ENCODE data around the gene TMOD2. TPM values are rescaled to one million over a fixed set of nuclear protein-coding genes. Genes with fewer than 3 reads are reported as not detected.

Gene TMOD2
- total RNA-seq, 1 experiment from 2014 or later: 5.7 TPM

GRCh38 chr15:51775967-51776816 lies 24.8 kb downstream of the TMOD2 start:
- Histone ChIP-seq H3K9me3 (ENCODE audit: control insufficient read depth in 1 of 2, insufficient read depth in 1 of 2, low read depth in 1 of 2, low read length in 2 of 2) (no peaks in the 10 kb centered on the region), H3K4me1 (ENCODE audit: control insufficient read depth in 1 of 2, insufficient read depth in 2 of 2, low read length in 2 of 2) (no peaks in the 10 kb centered on the region), H3K27me3 (ENCODE audit: insufficient read depth, low read length) (no peaks in the 10 kb centered on the region), H3K9me2 (ENCODE audit: insufficient read depth) (no peaks in the 10 kb centered on the region), H3K36me3 (ENCODE audit: control insufficient read depth in 1 of 2, insufficient read depth in 2 of 2, low read length in 2 of 2) (no peaks in the 10 kb centered on the region; a peak in 1 of 4 replicates), H3K79me2 (ENCODE audit: insufficient read depth, low read length) (no peaks in the 10 kb centered on the region), H3K4me2 (ENCODE audit: low read length) (peak overlapping the region; percentile 31; the same call in 1 of the 2 replicates), H3K4me3 (replicated peaks in 1 of 2; ENCODE audit: low read depth in 1 of 2, low read length in 2 of 2) (no peak overlapping the region), H3K9ac (ENCODE audit: low read length) (no peak overlapping the region), H3K27ac (ENCODE audit: low read depth, low read length) (no peak overlapping the region), H4K20me1 (ENCODE audit: insufficient read depth) (no peaks in the 10 kb centered on the region), H2AFZ (ENCODE audit: low read depth, low read length, poor library complexity, severe bottlenecking) (no peak overlapping the region)
- CTCF ChIA-PET: interaction anchor here (0.9 to 7.9 kb wide), 36 partner anchors 9 to 613 kb away, joined by 3 to 296 read pairs (median 5); partner anchors contain the start of genes DMXL2 and LYSMD2
- ATAC-seq (peak; percentile 81), DNase-seq (ENCODE audit: low read depth, low spot score) (peak; percentile 41)
- RAD21 ChIA-PET (ENCODE audit: low non-redundant PET in 1 of 2, low total read pairs in 2 of 2, uncharacterized antibody in 2 of 2, unreplicated experiment in 2 of 2): interaction anchor here (0.7 to 3.1 kb wide), 3 partner anchors 126 to 350 kb away, joined by 3 to 41 read pairs (median 22); no protein-coding TSS in a partner anchor
- POLR2A ChIA-PET: interaction anchor here (1.2 to 1.4 kb wide), 2 partner anchors 126 kb away, joined by 3 to 7 read pairs; no protein-coding TSS in a partner anchor
- intact Hi-C loops (cut with micrococcal nuclease): loop anchor here (1.0 to 10.0 kb wide), 2 partner anchors 126 to 241 kb away; no protein-coding TSS in a partner anchor
- TF ChIP-seq JUND (IDR thresholded peaks at IDR 0.05): no peak
- TF ChIP-seq RAD21 (IDR thresholded peaks at IDR 0.05; ENCODE audit: low read depth): peak; percentile 87
- TF ChIP-seq, protein P1, sequence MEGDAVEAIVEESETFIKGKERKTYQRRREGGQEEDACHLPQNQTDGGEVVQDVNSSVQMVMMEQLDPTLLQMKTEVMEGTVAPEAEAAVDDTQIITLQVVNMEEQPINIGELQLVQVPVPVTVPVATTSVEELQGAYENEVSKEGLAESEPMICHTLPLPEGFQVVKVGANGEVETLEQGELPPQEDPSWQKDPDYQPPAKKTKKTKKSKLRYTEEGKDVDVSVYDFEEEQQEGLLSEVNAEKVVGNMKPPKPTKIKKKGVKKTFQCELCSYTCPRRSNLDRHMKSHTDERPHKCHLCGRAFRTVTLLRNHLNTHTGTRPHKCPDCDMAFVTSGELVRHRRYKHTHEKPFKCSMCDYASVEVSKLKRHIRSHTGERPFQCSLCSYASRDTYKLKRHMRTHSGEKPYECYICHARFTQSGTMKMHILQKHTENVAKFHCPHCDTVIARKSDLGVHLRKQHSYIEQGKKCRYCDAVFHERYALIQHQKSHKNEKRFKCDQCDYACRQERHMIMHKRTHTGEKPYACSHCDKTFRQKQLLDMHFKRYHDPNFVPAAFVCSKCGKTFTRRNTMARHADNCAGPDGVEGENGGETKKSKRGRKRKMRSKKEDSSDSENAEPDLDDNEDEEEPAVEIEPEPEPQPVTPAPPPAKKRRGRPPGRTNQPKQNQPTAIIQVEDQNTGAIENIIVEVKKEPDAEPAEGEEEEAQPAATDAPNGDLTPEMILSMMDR (IDR thresholded peaks at IDR 0.05 in 2 of 3, conservative IDR thresholded peaks at IDR 0.05 in 1 of 3; ENCODE audit: borderline replicate concordance in 1 of 3, insufficient read depth in 1 of 3, low read depth in 2 of 3, low read length in 2 of 3): peak; percentile 73 to 83 (median 78)
- BruUV-seq (replicated peaks): no TSS peak
